ENCODE data around the gene PHYHIPL.

DNA sequence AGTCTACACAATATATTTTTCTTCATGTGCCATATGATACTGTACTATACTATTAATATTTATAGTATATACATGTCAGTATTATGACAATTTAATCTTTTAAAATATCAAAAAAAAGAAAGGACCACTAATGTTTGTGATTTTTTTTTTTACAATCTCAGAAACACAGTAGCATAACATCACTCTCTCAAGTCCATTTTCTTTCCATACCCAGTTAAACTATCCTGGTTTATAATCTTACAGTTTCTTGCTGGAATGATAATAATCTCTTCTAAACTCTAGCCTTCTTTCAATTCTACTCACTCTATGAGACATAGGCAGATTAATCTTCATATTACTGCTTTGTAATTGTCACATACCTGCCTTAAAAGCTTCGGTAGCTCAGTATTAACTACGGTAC, 8.9 kb upstream of the PHYHIPL start:
- TF ChIP-seq, protein P1, sequence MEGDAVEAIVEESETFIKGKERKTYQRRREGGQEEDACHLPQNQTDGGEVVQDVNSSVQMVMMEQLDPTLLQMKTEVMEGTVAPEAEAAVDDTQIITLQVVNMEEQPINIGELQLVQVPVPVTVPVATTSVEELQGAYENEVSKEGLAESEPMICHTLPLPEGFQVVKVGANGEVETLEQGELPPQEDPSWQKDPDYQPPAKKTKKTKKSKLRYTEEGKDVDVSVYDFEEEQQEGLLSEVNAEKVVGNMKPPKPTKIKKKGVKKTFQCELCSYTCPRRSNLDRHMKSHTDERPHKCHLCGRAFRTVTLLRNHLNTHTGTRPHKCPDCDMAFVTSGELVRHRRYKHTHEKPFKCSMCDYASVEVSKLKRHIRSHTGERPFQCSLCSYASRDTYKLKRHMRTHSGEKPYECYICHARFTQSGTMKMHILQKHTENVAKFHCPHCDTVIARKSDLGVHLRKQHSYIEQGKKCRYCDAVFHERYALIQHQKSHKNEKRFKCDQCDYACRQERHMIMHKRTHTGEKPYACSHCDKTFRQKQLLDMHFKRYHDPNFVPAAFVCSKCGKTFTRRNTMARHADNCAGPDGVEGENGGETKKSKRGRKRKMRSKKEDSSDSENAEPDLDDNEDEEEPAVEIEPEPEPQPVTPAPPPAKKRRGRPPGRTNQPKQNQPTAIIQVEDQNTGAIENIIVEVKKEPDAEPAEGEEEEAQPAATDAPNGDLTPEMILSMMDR (IDR thresholded peaks at IDR 0.05) = no peak
- no peak for TF ChIP-seq POLR2A (IDR thresholded peaks at IDR 0.05)

All from gastroesophageal sphincter (tissue), 3 donors.